ENCODE measurements around the gene ANKRD13B.
"Not testable (repeated sequence)": the region's sequence is repeated elsewhere in the genome, so short reads cannot be mapped to it uniquely, and the experiment has no call there.

Gene ANKRD13B

GRCh38 chr17:29642171-29642611, 49.3 kb downstream of the ANKRD13B start:
- DNase-seq (ENCODE audit: low read depth) = no peak

- no peak for DNase-seq (ENCODE audit: low read depth)
Observed at GRCh38 chr17:29643817-29644160, 50.9 kb downstream of the ANKRD13B start.

GRCh38 chr17:29645515-29646051, 52.7 kb downstream of the ANKRD13B start:
- DNase-seq (ENCODE audit: low read depth) = no peak

- no peak for DNase-seq (ENCODE audit: low read depth)
Observed at GRCh38 chr17:29648005-29648404, 55.1 kb downstream of the ANKRD13B start.

- DNase-seq (ENCODE audit: low read depth) = no peak
Observed at GRCh38 chr17:29649359-29649758, 56.4 kb downstream of the ANKRD13B start.

GRCh38 chr17:29650396-29650795, 57.5 kb downstream of the ANKRD13B start:
- no peak for DNase-seq (ENCODE audit: low read depth)

GRCh38 chr17:29651913-29652312, 59.0 kb downstream of the ANKRD13B start:
- DNase-seq (ENCODE audit: low read depth) = not testable (repeated sequence)

- no peak for DNase-seq (ENCODE audit: low read depth)
Observed at GRCh38 chr17:29652976-29653375, 60.0 kb downstream of the ANKRD13B start.

GRCh38 chr17:29653995-29654714, 61.2 kb downstream of the ANKRD13B start:
- DNase-seq (ENCODE audit: low read depth) = no peak

- DNase-seq (ENCODE audit: low read depth) = no peak
Observed at GRCh38 chr17:29655323-29655722, 62.4 kb downstream of the ANKRD13B start.

GRCh38 chr17:29659155-29659554, 66.2 kb downstream of the ANKRD13B start:
- DNase-seq (ENCODE audit: low read depth) = no peak

- DNase-seq (ENCODE audit: low read depth) = no peak
Observed at GRCh38 chr17:29661213-29661612, 68.3 kb downstream of the ANKRD13B start.

GRCh38 chr17:29663155-29663554, 70.2 kb downstream of the ANKRD13B start:
- no peak for DNase-seq (ENCODE audit: low read depth)
